DLD1 (cell line): ENCODE data around the gene TAOK3.

Experiments used
- in situ Hi-C: cut with HindIII; loops from 2 replicates; pipeline ENCODE4 v1.10.0; 2017; ENCODE audit warnings: low sequenced_read_pairs

Gene TAOK3

GRCh38 chr12:118374126-118374725 lies 1.5 kb upstream of the TAOK3 start:
- in situ Hi-C loops, result no loop called here

- in situ Hi-C loops, result no loop called here
Observed at GRCh38 chr12:118373616-118374015, 909 bp upstream of the TAOK3 start.

- in situ Hi-C loops, result no loop called here
Observed at GRCh38 chr12:118371321-118372282, 1.1 kb downstream of the TAOK3 start.

GRCh38 chr12:118370601-118371000 lies 2.1 kb downstream of the TAOK3 start:
- in situ Hi-C loops, result no loop called here

DNA sequence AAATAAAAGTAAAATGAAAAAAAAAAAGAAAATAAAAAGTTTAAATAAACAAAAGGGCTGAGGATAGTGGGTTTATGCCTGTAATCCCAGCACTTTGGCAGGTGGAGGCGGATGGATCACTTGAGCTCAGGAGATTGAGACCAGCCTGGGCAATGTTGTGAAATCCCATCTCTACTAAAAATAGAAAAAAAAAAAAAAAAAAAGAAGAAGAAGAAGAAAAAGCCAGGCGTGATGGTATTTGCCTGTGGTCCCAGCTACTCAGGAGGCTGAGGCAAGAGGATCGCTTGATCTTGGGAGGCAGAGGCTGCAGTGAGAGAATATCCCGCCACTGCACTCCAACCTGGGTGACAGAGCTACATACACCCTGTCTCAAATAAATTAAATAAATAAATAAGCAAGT lies 3.9 kb downstream of the TAOK3 start:
- in situ Hi-C loops, result no loop called here

DNA sequence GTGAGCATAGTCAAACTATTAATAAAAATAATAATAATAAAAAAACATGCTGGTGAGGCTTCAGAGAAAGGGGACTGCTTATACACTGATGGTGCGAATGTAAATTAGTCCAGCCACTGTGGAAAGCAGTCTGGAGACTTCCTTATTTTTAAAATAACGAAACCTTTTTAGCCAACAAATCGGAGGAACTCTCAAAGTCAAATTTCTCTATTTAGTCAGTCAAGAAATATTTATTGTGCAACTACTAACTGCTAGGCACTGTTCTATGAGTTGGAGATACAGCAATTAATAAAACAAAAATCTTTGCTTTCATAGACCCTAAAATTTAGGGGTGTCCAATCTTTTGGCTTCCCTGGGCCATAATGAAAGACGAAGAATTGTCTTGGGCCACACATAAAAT lies 10.8 kb downstream of the TAOK3 start:
- in situ Hi-C loops, result no loop called here

- in situ Hi-C loops, result no loop called here
Observed at GRCh38 chr12:118361092-118361404, 11.7 kb downstream of the TAOK3 start.

DNA sequence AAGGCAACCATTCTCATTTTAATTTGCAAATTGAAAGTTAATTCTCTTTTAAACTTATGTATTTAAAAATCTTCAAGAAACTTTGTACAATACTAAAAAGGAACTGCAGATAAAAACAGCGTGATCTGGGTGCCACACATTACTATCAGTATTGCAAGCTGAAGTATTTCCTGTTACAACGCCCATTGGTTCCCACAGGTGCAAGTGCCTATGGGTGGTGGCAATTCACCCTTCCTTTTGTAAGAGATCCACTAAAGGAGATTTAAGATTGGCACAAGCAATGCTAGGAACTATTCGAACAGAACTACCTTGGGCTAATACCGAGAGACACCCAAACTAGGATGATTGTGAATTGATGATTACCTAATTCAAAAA lies 13.2 kb downstream of the TAOK3 start:
- in situ Hi-C loops, result no loop called here

GRCh38 chr12:118358612-118359540 lies 13.8 kb downstream of the TAOK3 start:
- in situ Hi-C loops, result no loop called here

DNA sequence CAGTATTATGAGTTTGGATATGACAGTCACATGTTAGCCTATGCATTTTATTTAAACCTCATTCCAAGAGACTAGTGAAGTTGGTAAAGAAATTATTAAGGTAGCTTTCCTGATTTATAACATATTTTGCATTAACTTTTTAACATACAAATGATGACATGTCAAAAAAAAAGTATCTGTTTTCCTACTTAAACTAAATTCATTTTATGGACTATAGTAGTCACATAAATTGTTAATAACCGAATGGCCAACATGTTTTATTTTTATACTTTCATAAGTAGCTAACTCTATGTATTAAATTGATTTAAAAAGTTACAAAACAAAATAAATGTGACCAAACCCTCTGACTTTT lies 14.7 kb downstream of the TAOK3 start:
- in situ Hi-C loops, result no loop called here

DNA sequence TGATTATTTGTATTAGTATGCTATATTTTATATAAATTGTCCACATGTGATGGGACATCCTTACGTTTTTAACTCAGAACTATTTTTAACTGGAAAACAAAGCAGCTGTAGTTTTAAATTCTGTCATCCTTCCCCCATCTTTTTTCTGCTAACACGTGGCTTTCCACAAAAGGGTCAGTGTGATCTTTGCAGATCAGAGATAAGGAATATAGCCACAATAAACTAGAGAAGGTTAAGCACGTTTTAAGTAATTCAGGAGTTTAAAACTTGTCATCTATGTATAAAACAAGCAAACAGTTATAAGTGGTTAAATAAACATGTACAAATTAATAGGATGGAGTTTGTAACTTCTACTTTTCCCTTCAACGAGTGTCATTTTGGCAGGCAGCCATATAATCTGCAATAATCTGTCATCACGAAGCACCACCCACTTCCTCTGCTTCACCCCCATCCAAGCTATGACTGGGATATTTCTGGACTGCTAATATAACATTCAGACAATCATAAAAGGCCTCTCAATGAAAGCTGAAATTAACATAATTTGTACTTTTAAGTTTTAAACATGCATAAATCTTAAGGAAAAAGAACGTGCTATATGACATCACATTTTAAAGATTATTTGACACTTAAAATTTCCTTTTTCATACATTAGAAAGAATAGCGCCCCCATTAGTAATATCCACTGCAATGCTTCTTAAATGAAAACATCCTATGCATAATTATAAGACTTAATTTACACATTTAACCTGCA lies 15.3 kb downstream of the TAOK3 start:
- in situ Hi-C loops, result no loop called here

DNA sequence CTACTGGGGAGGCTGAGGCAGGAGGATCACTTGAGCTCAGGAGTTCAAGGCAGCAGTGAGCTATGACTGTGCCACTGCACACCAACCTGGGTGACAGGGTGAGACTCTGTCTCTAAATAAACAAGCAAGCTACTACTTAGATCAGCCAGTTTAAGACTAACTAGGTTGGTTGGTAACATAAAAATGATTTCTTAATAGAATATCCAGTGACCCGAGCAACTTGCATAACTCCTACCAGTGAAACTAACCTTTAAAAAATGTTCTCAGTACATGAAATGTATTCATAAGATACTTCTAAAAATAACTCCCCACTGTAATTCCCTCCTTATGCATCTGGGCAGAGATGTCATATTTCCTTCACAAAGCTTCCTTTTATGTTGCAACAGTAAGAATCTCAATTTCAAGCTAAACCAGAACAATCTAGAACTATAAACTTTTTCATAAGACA lies 15.9 kb downstream of the TAOK3 start:
- in situ Hi-C loops, result no loop called here

DNA sequence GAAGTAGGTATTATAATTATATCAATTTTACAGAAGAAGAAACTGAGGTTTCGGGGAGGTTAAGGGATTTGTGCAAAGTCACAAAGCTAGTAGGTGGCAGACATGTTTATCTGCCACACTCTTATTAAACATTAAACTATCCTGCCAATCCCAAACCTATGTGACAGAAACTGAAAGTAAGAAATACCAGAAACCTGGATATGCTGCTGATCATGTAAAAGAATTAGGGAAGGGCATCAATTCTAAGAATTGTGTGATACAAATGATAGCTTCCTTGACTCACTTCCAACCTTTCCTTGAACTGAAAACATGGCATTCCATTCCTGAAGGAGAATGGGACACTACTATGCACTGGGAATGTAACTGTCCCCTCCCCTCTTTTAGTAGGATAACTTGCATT lies 16.9 kb downstream of the TAOK3 start:
- in situ Hi-C loops, result no loop called here

- in situ Hi-C loops, result loop anchor here (5.0 kb wide), 1 partner anchor 173 kb away; no protein-coding TSS in a partner anchor
Observed at GRCh38 chr12:118354903-118355302, 17.8 kb downstream of the TAOK3 start.

- in situ Hi-C loops, result loop anchor here (5.0 kb wide), 1 partner anchor 172 kb away; no protein-coding TSS in a partner anchor
Observed at GRCh38 chr12:118354503-118354902, 18.2 kb downstream of the TAOK3 start.

DNA sequence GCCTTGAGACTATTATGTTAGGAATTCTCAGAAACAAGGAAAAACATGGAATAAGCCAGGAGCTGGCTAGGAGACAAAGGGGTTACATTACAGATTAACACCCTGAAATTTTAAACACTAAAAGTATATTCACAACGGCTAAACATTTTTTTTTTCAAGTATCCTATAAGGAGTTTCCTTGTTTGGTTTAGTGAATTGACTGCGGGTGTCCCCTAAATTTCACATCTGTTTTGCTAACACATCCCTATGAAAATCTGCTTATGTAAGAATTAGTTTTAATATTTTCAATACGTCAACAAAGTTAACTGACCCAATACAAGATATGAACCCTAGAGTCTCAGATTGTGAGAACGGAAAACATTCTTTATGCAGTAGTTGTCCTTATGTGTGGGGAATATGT lies 19.0 kb downstream of the TAOK3 start:
- in situ Hi-C loops, result loop anchor here (5.0 kb wide), 1 partner anchor 171 kb away; no protein-coding TSS in a partner anchor

DNA sequence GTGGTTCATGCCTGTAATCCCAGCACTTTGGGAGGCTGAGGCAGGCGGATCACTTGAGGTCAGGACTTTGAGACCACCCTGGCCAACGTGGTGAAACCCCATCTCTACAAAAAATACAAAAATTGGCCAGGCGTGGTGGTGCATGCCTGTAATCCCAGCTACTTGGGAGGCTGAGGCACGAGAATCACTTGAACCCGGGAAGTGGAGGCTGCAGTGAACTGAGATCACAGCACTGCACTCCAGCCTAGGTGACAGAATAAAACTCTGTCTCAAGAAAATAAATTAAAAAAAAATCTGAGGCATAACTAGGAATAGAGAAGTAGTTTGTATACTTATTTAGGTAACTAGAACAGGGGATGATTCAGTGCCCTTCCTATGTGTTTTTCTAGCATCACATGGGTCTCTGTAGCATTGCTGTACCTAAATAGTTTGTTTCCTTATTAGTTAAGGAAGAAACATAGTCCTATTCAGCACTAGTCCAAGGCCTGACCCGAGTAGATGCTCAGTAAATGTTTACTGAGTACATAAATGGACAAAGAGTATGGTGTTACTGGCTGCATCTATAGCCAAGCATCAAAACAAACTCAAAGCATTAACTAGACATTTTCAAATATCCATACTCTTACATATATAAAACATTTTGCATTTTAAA lies 21.7 kb downstream of the TAOK3 start:
- in situ Hi-C loops, result loop anchor here (5.0 kb wide), 1 partner anchor 169 kb away; no protein-coding TSS in a partner anchor

GRCh38 chr12:118347916-118348315 lies 24.8 kb downstream of the TAOK3 start:
- in situ Hi-C loops, result no loop called here

DNA sequence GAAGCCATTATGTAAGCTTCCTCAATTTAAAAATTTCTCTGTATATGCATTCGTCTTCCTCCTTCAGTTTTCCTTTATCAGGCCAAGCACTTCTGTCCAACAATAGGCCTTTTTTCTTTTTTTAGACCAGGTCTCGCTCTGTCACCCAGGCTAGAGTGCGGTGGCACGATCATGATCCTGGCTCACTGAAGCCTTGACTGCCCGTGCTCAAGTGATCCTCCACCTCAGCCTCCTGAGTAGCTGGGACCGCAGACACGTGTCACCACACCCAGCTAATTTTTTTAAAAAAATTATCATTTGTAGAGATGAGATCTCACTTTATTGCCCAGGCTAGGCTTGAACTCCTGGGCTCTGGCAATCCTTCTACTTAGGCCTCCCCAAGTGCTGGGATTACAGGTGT lies 25.8 kb downstream of the TAOK3 start:
- in situ Hi-C loops, result no loop called here

- in situ Hi-C loops, result no loop called here
Observed at GRCh38 chr12:118345355-118345754, 27.4 kb downstream of the TAOK3 start.
